GM10266 (cell line): ENCODE measurements around the gene SERPINA3.

Experiments
- DNase-seq: peaks from one replicate; pipeline ENCODE4 v3.0.0; 2012; ENCODE audit errors: extremely low spot score
- TF ChIP-seq, protein P1 (sequence below): IDR thresholded peaks from 2 replicates; pipeline ENCODE4 v1.5.1; 2012; ENCODE audit warnings: mild to moderate bottlenecking, low read depth; ENCODE audit not compliant: control insufficient read depth, insufficient read depth; ENCODE audit errors: missing control alignments

SERPINA3 gene

DNA sequence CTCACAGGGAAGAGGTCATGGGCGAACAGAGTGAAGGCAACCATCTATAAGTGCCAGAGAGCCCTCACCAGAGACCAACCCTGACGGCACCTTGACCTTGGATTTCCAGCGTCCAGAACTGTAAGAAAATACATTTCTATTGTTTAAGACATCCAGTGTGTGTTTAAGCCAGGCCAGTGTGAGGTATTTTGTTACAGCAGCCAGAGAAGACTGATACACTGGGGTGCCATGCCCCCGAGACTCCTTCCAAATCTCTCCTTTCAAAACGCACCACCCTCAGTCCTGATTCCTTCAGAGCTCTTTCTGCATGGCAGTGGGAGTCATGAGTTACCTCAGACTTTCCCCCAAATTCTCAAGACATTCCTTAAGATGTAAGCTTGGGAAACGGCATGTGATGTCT lies 33.5 kb upstream of the SERPINA3 start:
- no peak for DNase-seq
- TF ChIP-seq, protein P1, sequence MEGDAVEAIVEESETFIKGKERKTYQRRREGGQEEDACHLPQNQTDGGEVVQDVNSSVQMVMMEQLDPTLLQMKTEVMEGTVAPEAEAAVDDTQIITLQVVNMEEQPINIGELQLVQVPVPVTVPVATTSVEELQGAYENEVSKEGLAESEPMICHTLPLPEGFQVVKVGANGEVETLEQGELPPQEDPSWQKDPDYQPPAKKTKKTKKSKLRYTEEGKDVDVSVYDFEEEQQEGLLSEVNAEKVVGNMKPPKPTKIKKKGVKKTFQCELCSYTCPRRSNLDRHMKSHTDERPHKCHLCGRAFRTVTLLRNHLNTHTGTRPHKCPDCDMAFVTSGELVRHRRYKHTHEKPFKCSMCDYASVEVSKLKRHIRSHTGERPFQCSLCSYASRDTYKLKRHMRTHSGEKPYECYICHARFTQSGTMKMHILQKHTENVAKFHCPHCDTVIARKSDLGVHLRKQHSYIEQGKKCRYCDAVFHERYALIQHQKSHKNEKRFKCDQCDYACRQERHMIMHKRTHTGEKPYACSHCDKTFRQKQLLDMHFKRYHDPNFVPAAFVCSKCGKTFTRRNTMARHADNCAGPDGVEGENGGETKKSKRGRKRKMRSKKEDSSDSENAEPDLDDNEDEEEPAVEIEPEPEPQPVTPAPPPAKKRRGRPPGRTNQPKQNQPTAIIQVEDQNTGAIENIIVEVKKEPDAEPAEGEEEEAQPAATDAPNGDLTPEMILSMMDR: no peak

DNA sequence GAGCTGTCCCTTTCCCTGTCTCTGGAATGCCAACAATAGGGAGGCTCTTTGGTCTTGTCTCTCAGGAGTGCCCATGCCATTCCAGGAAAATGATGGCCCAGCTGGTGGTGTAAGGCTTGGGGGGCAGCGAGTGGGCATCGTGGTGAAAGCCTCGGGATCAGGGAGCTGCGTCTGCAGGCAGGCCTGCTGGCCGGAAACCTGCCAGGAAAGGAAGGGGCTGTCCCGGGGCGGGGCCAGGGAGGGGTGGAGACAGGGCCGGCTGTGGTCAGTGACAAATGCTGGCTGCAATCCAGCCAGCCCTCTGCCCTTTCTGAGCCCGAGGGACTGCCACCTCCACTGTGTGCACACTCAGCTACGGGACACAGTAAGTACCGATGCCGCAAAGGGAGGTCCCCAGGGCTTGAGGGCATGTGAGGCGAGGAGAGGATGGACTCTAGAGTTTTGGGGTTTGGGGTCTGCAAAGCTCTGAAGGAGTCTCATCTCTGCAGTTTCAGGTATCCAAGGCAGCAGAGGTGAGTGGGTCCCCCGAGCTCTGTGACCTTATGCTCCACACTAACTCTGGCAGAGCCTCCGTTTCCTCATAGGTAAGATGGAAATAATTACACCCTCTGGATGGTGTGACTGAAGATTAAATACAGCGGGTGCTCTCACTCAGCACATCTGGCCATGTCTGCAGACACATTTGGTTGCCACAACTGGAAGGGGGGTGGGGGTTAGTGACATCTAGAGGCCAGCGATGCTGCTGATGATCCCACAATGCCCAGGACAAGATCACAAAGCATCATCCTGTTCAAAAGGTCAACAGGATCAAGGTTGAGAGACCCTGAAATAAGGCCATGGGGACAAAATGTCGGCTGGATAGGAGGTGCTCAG lies 30.8 kb upstream of the SERPINA3 start, which contains the start of gene SERPINA5:
TSS of gene SERPINA5 (plus strand) at position 300 of the 873 bp plus-strand sequence. CDS start 5,937 bp downstream, outside the sequence.
- no peak for DNase-seq
- TF ChIP-seq, protein P1: no peak

DNA sequence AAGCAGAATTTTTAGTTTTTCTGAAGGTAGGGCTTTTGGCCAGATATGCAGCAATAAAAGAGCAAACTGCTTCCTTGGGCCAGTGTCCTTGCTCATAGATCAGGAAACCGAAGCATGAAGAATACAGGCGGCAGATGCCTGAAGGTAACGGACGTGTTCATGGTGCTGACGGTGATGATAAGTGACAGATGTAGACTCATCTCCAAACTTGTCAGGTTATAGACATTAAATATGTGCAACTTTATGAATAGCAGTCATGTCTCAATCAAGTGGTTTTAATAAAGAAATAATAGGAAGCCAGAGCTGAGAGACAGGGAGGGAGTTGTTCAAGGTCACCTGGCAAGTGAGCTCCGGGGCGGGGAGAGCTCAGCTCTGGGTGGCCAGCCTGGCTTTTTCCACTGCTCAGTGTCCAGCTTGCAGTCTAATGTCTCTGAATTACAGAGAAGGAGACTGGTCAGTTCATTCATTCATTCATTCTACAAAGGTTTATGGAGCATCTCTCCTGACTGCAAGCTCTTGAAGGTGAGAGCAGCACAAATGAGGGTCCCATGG lies 29.9 kb upstream of the SERPINA3 start:
- TF ChIP-seq, protein P1: no peak
- DNase-seq: no peak

DNA sequence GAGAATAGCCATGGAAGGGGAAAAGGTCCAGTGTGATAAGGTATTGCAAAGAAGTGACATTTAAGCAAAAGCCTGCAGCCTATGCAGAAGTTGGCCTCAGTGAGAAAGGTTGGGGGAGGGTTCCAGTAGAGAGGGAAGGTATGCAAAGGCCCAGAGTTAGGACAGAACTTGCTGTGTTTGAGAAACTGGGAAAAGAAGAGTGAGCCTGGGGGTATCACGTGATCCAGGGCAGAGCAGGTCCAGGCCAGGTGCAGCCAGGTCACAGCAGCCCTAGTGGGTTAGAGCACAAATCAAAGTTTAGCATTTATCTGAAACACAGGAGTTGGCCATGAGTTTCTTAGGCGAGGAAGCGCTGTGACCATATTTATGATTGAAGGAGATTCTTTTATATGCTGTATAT lies 29.3 kb upstream of the SERPINA3 start:
- DNase-seq: no peak
- TF ChIP-seq, protein P1: no peak

DNA sequence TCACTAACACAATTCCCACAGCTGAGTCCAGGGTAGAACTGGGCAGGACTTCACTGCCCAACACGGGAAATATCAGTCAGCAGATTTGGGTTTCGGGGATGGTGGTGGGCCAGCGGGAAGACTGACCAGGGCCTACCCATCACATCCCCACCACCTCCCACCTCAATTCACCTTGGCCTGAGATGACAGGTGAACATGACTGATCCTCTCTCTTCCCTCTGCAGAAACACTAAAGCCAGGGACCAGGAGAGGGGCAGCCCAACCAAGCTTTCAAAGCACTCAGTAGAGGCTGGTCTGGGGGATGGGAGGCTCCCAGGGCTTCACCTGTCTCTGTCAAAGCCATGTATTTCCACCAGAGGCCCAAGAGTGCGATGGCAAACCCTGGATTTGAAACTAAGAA lies 28.6 kb upstream of the SERPINA3 start:
- TF ChIP-seq, protein P1: no peak
- DNase-seq: no peak

DNA sequence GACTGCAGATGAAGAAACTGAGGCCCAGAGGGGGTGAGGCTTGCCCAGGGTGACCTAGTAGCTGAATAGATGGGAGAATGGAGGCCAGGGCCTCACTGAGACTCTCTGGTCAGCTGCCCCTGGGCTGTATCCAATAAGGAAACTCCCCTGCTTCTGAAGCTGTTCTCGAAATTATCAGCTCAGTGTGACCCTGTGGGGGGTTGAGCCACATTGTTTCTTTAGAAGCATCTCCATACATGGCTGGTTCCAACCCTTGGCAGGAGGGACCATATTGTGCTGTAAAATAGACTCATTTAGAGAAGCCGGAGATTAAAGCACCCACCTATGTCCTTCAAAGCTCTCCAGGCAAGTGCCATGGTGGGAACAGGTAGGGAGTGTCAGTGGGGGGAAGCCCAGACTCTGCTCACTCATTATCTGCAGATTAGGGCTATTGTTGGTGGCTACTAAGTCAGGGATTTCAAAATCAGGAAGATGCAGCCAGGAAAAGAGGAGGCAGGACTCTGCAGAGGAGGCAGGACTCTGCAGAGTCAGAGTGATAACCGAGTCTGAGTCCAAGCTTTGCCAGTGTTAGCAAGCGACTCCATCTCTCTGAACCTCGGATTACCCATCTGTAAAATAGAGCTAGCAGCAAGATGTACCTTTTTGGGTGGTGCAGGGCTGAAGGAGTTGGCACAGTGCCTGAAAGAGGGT lies 27.5 kb upstream of the SERPINA3 start:
- TF ChIP-seq, protein P1: no peak
- no peak for DNase-seq

DNA sequence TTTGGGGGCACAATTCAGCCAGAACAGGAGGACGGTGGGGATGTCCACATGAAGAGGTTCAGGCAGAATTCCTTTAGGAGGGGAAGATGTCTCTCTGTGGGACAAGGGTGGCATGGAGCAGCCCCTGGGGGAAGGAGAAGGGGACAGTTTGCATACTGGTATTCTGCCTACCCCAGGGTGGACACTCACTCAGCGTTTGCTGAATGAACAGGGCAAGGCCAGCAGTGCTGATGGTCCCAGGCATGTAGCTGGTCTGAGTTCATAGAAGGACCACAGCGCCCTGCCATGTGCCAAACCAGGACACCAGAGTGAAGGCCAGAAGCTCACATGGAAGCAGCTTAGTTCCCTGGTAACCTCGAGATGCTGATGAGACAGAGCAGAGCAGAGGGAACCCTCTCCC lies 25.6 kb upstream of the SERPINA3 start:
- no peak for DNase-seq
- TF ChIP-seq, protein P1: no peak
